RCC 7860 (cell line): ENCODE results near the gene SLC25A33.

Source experiments
- DNase-seq: peaks from one replicate; pipeline ENCODE4 v3.0.0-alpha.2; 2015; ENCODE audit warnings: low spot score
- FAIRE-seq: peaks from 2 replicates; lab custom pipeline; 2012; peaks lifted over from hg19 to GRCh38; lab: Jason Lieb, UNC

Gene SLC25A33

DNA sequence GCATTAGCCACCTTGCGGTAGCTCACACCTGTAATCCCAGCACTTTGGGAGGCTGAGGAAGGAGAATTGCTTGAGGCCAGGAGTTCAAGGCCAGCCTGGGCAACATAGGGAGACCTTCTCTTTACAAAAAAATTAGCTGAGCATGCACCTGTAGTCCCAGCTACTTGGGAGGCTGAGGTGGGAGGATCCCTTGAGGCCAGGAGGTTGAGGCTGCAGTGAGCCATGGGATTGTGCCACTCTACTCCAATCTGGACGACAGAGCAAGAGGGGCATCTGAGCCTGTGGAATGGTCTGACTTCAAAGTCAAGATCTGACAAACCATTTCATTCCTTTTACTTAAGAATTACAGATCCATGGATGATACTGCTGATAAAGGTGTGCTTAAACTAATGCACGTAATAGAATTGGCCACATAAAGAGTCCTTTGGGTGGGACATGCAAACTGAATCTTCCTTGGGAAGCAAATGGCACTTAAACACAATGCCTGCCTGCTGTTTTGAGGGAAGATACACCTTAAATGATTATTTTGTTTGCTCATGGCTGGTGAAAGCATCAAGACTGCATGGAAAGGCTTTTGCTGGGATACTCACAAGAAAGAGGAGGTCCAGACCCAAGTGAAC lies 47.0 kb downstream of the SLC25A33 start:
- DNase-seq: no peak
- FAIRE-seq: no peak

GRCh38 chr1:9588551-9589143 lies 49.4 kb downstream of the SLC25A33 start, which contains the start of gene TMEM201:
TMEM201 (plus strand) TSS chr1:9588911; CDS start chr1:9588931, 20 bp downstream.
- peak; percentile 72 for DNase-seq
- FAIRE-seq: no peak

DNA sequence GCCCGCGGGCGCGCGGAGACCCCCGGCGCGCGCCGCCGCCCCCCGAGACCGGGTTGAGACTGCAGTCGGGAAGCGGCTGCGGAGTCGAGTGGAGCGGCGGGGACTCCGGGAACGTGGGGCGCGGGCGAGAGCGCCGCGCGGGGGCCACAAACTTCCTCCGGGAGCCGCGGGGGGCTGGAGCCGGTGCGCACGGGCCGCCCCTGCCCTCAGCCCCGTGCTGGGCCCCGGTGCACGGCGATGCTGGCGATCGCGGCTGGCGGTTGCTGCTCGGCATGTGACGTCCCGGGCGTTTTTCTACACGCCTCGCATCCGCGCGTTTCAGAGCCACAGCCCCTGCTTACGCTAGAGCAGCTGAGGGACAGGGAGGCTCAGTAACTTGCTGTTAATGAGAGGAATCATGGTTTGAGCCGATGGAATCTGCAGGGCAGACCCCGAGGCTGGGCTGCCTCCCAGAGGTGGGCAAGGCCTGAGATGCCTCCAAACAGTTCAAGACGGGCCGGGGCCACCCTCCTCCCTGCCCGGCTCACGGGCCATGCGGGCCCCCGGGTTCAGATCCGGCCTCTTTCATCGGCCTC lies 50.0 kb downstream of the SLC25A33 start:
- FAIRE-seq (no peak), DNase-seq (no peak)

DNA sequence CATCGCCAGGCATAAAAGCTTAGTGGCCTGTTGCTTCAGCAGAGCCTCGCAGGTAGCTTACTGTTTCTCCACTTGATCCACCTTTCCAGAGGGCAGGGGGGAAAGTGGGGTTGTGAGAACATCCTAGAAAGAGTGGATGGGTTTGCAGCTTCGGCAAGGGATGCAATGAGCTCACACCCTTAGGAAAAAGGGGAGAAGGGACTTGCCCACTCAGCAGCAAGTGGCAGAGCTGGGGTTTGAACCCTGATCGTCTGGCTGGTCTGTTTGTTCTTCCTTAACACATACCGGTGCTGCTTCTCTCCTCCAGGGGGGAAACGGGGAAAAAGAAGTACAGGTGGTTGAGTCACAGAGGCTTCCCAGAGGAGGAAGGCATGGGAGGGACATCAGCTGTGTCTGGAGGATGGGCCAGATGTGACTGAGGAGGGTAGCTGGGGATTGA lies 50.5 kb downstream of the SLC25A33 start:
- peak; percentile 50 for DNase-seq
- no peak for FAIRE-seq

DNA sequence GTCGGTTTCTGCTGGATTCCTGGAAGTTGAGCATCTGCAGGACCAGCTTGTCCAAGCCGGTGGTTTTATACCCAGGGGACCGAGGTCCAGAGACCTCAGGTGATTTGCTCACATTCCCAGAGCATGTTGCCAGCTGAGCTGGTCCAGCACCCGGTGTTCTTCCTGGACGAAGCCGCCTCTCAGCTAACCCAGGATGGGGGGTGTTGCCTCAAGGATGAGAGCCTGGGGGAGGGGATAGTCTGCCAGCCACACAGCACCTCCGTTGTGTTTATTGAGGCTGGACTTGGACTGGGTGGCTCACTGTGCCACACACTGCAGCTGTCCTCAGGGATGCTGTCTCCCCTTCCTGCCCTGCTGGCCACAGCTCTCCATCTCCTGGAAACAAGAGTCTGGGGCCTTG lies 50.9 kb downstream of the SLC25A33 start:
- DNase-seq (no peak), FAIRE-seq (no peak)

- FAIRE-seq (no peak), DNase-seq (no peak)
These were observed 51.8 kb downstream of the SLC25A33 start for GRCh38 chr1:9590945-9591668.

GRCh38 chr1:9591669-9592509 lies 52.6 kb downstream of the SLC25A33 start:
- FAIRE-seq: no peak
- no peak for DNase-seq

DNA sequence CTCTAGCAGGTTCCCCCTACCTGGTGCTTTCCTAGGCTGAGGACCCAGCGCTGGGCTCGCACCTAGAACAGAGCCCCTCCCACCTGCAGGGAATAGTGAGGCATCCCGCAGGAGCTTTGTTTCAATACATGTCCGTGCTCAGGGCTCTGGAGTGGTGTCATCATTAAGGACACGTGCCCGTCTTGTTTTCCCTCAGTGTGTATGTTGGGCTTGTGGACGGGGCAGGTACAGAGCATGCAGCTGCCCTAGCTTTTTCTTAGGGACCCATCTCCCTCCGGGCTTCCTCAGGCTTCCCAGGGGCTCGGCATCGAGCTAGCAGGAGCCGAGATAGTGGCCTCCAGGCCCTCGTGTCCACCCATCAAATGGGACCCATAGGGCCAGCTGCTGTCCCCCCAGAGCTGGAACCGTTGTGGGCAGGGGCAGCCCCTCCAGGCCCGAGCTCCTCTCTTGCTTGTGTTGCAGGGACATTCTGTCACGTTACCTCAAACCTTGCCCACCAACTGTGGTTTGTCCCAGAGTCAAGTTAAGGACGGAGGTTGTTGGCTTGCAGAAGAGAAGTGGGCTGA lies 53.3 kb downstream of the SLC25A33 start:
- DNase-seq (no peak), FAIRE-seq (no peak)

DNA sequence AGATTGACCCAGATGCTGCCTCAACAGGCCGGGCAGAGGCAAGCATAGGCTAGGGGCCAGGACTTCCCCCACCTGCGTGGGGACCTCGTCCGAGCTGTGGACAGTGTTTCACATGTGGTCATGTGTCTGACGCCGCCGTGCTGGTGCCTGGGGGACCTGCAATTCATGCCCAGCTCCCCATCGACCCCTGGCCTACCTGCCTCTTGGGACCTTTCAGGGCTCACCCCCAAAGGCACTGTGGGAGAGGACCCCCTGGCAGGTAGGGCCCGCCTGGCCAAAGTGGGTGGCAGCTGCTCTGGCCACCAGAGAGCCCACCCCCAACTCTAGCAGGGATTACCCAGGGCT lies 53.9 kb downstream of the SLC25A33 start:
- FAIRE-seq (no peak), DNase-seq (no peak)

GRCh38 chr1:9593492-9594465 lies 54.5 kb downstream of the SLC25A33 start:
- FAIRE-seq (no peak), DNase-seq (peak; percentile 68)

GRCh38 chr1:9594471-9595155 lies 55.3 kb downstream of the SLC25A33 start:
- no peak for DNase-seq
- FAIRE-seq: no peak

GRCh38 chr1:9595156-9595967 lies 56.1 kb downstream of the SLC25A33 start:
- DNase-seq (no peak), FAIRE-seq (no peak)

- FAIRE-seq: no peak
- DNase-seq: no peak
These were observed 56.7 kb downstream of the SLC25A33 start for GRCh38 chr1:9595968-9596340.

- FAIRE-seq: no peak
- DNase-seq: no peak
These were observed 57.3 kb downstream of the SLC25A33 start for GRCh38 chr1:9596415-9597123.

DNA sequence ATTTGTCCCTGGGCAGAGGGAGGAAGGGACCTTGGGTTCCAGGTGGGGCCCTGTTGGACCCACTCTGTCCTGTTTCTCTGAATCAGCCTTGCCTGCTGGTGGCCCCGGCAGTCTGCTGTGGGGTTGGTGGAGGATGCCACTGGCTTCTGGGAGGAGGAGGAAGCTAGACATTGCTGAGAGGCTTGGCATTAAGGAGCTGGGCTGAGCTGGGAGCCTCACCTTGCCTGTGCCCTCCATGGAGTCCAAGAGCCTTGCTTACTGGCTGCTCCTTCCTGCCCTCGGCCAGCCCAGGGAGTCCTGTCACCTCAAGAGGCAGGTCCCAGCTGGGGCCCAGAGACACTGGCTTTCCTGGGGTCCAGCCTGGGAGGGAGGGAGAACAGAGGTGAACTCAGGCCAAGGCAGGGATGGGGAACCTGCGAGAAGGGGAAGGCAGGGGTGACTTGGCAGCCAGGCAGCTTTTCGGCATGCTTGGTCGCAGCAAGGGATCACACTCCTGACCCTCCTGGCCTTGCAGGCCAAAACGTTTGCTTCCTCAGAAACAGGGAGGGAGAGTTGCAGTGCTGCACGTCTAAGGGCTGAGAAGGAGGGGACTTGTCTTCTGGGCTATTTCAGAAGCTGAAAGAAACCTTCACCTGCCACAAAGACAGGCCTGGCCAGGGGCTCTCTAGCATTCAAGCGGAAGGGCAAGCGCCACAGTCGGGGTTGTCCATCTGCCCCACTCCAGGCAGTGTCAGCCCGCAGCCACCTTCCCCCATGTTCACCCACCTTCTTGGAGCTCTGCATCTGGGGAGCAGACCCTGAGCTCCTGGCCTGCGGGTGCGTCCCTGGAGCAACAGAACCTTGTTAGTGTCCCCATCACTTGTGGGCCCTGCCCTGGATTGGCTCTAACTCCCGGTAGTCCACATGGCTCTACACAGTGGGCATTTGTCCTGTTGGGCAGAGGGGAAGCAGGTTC lies 58.4 kb downstream of the SLC25A33 start:
- no peak for FAIRE-seq
- DNase-seq: no peak

DNA sequence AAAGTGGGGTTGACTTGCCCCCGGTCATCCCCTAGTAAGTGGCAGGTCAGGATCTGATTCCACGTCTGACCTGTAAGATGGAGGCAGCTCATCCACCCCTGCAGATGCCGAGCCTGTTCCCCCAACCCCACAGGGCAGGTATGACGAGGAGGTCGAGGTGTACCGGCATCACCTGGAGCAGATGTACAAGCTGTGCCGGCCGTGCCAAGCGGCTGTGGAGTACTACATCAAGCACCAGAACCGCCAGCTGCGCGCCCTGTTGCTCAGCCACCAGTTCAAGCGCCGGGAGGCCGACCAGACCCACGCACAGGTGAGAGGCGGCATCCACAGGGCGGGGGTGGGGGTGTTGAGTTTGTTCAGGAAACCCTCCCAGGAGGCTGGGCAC lies 59.0 kb downstream of the SLC25A33 start:
- no peak for FAIRE-seq
- DNase-seq: no peak
